Small intestine (tissue), 7 donors: ENCODE measurements around the gene MAP4K3. TPM values are rescaled to one million over a fixed set of nuclear protein-coding genes. Genes with fewer than 3 reads are reported as not detected.

Source experiments
- DNase-seq, 2 donors: peaks; one replicate each; pipeline versions ENCODE4 v3.0.0 to v3.0.0-alpha.2; 2013
- FAIRE-seq: peaks from 2 replicates; lab custom pipeline; 2012; peaks lifted over from hg19 to GRCh38; lab: Jason Lieb, UNC
- H3K27ac ChIP-seq, 3 donors: one replicate each; pipeline ENCODE4 v1.5.1; 2013; ENCODE audit warnings: low read length in 2 of 3, mild to moderate bottlenecking in 2 of 3, control low read depth in 1 of 3, inconsistent platforms in 1 of 3, low read depth in 1 of 3, moderate library complexity in 1 of 3
- H3K27me3 ChIP-seq, 3 donors: one replicate each; pipeline ENCODE4 v1.6.1; 2013; ENCODE audit warnings: low read length in 3 of 3, inconsistent platforms in 1 of 3; ENCODE audit not compliant: control insufficient read depth in 3 of 3, insufficient read depth in 3 of 3
- H3K36me3 ChIP-seq, 3 donors: one replicate each; pipeline ENCODE4 v1.6.1; 2013; ENCODE audit warnings: low read length in 3 of 3, inconsistent platforms in 1 of 3, low read depth in 1 of 3, mild to moderate bottlenecking in 1 of 3, moderate library complexity in 1 of 3; ENCODE audit not compliant: control insufficient read depth in 3 of 3, insufficient read depth in 2 of 3
- H3K4me1 ChIP-seq, 3 donors: one replicate each; pipeline ENCODE4 v1.6.1; 2013; ENCODE audit warnings: low read length in 2 of 3, inconsistent platforms in 1 of 3, low read depth in 1 of 3, mild to moderate bottlenecking in 1 of 3, moderate library complexity in 1 of 3; ENCODE audit not compliant: control insufficient read depth in 3 of 3, insufficient read depth in 2 of 3
- H3K4me3 ChIP-seq, 3 donors: one replicate each; pipeline ENCODE4 v1.5.1; 2013; ENCODE audit warnings: low read length in 3 of 3, control low read depth in 1 of 3, inconsistent platforms in 1 of 3, low read depth in 1 of 3, mild to moderate bottlenecking in 1 of 3, moderate library complexity in 1 of 3
- H3K9me3 ChIP-seq, 2 donors: one replicate each; pipeline ENCODE4 v1.6.1; 2013; ENCODE audit warnings: low read depth in 1 of 2, low read length in 1 of 2; ENCODE audit not compliant: control insufficient read depth in 2 of 2, insufficient read depth in 1 of 2
- WGBS, 3 donors: extraction: QIAGEN DNeasy Blood & Tissue Kit; methylation state at CpG; one replicate each; pipeline ENCODE4 v1.1.7; 2013; 5-methylcytosine and 5-hydroxymethylcytosine counted together
- polyA plus RNA-seq, 4 donors: library from polyadenylated mRNA; stranded (reverse) in 3 of 4; unstranded in 1 of 4; fragments of 200-250 nt in 3 of 4; fragments of 120-200 nt in 1 of 4; gene quantifications; one replicate each; pipeline versions ENCODE4 v1.2.1 to v1.2.3, GENCODE V29; 2013
- donor health status: healthy with polysubstance abuse.
- donor health status: control.
- donor health status: control.
- donor health status: Bipolar disorder and iron deficiency.
- donor health status: healthy.

The MAP4K3 gene
- polyA plus RNA-seq, 4 donors, result 9.5 to 29.9 (median 13.9) TPM

DNA sequence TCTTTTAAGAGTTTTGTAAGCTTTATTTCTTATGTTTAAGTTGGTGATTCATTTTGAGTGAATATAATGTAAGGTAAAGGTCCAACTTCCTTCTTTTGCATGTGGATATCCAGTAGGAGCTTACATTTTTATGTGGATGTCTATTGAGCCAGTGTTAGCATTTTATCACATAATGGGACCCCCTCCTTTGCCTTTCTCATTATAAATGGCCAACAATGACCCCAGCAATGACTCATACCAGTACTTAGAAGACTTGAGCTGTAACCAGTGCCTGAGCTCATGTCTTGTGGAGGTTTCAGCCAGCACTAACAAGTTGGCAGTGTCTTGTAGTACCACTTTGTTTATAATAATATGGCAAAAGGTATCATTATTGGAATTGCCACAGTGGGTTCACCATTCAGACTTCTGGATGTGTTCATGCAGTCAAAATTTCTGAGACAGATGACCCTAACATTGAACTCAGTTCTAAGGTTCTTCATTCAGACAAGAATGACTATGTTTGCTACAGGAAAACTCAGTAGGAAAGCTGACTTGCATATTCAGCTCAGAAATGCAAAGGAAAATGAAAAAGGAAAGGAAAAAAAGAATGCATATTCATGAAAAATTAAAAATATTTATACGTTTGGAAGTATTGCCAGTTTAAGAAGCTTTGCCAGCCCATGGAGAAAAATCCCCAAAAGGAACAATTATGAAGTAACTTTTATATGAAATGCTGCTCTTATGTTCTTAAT lies 234.3 kb downstream of the MAP4K3 start:
- WGBS, 3 donors, result 81 to 88% (median 84%) methylated on average over 1 of the region's 1 CpG
- Histone ChIP-seq H3K4me3 (no peak overlapping the region), H3K27me3 (no peaks in the 10 kb centered on the region), H3K9me3 (no peaks in the 10 kb centered on the region), H3K36me3 (no peaks in the 10 kb centered on the region), H3K27ac (no peak overlapping the region), H3K4me1 (no peaks in the 10 kb centered on the region)
- DNase-seq (no peak), FAIRE-seq (no peak)

Other genes starting within 250 kb of the MAP4K3 start
- gene CDKL4, start 193.3 kb downstream of the MAP4K3 start, polyA plus RNA-seq, result under 1 TPM in 1 of 4 donors, not detected in 3; 0.09 TPM
- 1 to 10 TPM in 3 of 4 donors, under 1 TPM in 1; 0.61 to 5.0 (median 3.0) TPM for gene TMEM178A, start 228.6 kb upstream of the MAP4K3 start, polyA plus RNA-seq